KMS-11 (cell line): Measurements from ENCODE around the gene VPS26C.

Experiments
- H2AFZ ChIP-seq: fragments of 200-600 bp; sonication (generic); 2 replicates; pipeline ENCODE4 v1.6.1; 2016; ENCODE audit warnings: antibody characterized with exemption, mixed run types, low read depth
- H3K27ac ChIP-seq: fragments of 200-600 bp; sonication (generic); 2 replicates; pipeline ENCODE4 v1.6.1; 2016; ENCODE audit warnings: mild to moderate bottlenecking, mixed run types
- H3K27me3 ChIP-seq: fragments of 200-600 bp; sonication (generic); 2 replicates; pipeline ENCODE4 v1.6.1; 2017; ENCODE audit warnings: mild to moderate bottlenecking, low read depth, mixed run types, moderate library complexity; ENCODE audit not compliant: insufficient read depth
- H3K36me3 ChIP-seq: fragments of 200-600 bp; sonication (generic); 2 replicates; pipeline ENCODE4 v1.6.1; 2017; ENCODE audit warnings: mild to moderate bottlenecking, mixed run types; ENCODE audit not compliant: insufficient read depth
- H3K4me1 ChIP-seq: fragments of 200-600 bp; sonication (generic); 2 replicates; pipeline ENCODE4 v1.6.1; 2016; ENCODE audit warnings: mild to moderate bottlenecking, low read depth, mixed run types; ENCODE audit not compliant: poor library complexity, severe bottlenecking
- H3K4me2 ChIP-seq: fragments of 200-600 bp; sonication (generic); 2 replicates; pipeline ENCODE4 v1.7.0; 2016; ENCODE audit warnings: mild to moderate bottlenecking, mixed run types
- H3K4me3 ChIP-seq: fragments of 200-600 bp; sonication (generic); IDR thresholded peaks from 2 replicates; pipeline ENCODE4 v1.6.1; 2017; ENCODE audit warnings: low read depth, low read length, mixed read lengths; ENCODE audit not compliant: insufficient read depth
- H3K79me2 ChIP-seq: fragments of 200-600 bp; sonication (generic); 2 replicates; pipeline ENCODE4 v1.6.1; 2016; ENCODE audit warnings: low read depth, mixed run types; ENCODE audit not compliant: insufficient read depth
- H3K9ac ChIP-seq: fragments of 200-600 bp; sonication (generic); 2 replicates; pipeline ENCODE4 v1.6.1; 2016; ENCODE audit warnings: mild to moderate bottlenecking, mixed run types
- H4K20me1 ChIP-seq: fragments of 200-600 bp; sonication (generic); 2 replicates; pipeline ENCODE4 v1.6.1; 2016; ENCODE audit warnings: mild to moderate bottlenecking, mixed run types; ENCODE audit not compliant: insufficient read depth
- TF ChIP-seq, protein P1 (sequence below): fragments of 200-600 bp; sonication (generic); conservative IDR thresholded peaks from 2 replicates; pipeline ENCODE4 v1.6.1; 2017; ENCODE audit warnings: low read depth, mild to moderate bottlenecking, antibody characterized with exemption, low read length, moderate library complexity, mixed read lengths

The VPS26C gene

DNA sequence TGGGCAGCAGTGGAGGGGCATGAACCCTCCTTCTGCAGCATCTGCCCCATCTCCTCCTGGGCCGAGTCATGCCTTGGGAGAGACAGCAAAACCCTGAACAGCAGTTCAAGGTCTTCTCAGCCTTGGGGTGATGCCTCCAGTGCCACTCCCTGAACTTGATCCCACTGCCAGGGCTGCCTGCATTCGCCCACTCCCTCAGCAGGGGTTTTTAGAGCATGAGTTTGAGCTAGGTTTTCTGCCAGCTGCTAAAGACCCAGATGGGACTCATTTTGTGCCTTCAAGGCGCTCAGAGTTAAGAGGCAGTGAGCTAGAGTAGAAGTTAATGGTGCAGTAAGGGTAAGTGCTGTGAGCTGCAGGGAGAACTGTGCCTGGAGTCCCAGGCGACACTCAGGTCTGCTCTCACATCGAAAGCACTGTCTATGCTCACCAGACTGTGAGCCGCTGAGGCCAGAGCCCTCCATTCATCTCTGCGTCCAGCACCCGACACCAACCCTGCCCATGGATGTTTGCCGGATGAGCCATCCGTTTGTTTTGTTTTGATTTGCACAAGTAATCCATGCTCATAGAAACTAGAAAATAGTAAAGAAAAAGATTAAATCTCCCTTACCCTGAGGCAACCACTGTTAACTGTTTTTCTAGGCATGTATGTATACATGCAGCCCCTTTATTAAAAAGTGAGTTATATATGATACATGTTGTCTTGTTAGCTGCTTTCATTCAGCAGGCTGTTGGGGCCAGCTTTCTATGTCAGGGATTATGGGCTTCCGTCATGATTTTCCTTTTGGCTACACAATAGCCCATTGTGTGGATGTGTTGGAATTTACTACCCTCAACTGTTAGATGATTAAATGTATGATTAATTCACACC lies 67.8 kb downstream of the VPS26C start:
- no peaks in the 10 kb centered on the region for H3K27me3 ChIP-seq
- no peak overlapping the region for H3K27ac ChIP-seq
- H3K4me2 ChIP-seq: no peak overlapping the region
- no peaks in the 10 kb centered on the region for H4K20me1 ChIP-seq
- no peak overlapping the region for H2AFZ ChIP-seq
- H3K79me2 ChIP-seq: no peaks in the 10 kb centered on the region
- H3K36me3 ChIP-seq: no peaks in the 10 kb centered on the region; the same call in 1 of the 2 replicates
- TF ChIP-seq, protein P1, sequence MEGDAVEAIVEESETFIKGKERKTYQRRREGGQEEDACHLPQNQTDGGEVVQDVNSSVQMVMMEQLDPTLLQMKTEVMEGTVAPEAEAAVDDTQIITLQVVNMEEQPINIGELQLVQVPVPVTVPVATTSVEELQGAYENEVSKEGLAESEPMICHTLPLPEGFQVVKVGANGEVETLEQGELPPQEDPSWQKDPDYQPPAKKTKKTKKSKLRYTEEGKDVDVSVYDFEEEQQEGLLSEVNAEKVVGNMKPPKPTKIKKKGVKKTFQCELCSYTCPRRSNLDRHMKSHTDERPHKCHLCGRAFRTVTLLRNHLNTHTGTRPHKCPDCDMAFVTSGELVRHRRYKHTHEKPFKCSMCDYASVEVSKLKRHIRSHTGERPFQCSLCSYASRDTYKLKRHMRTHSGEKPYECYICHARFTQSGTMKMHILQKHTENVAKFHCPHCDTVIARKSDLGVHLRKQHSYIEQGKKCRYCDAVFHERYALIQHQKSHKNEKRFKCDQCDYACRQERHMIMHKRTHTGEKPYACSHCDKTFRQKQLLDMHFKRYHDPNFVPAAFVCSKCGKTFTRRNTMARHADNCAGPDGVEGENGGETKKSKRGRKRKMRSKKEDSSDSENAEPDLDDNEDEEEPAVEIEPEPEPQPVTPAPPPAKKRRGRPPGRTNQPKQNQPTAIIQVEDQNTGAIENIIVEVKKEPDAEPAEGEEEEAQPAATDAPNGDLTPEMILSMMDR: no peak
- H3K9ac ChIP-seq: no peak overlapping the region
- no peak overlapping the region for H3K4me3 ChIP-seq
- H3K4me1 ChIP-seq: no peaks in the 10 kb centered on the region

DNA sequence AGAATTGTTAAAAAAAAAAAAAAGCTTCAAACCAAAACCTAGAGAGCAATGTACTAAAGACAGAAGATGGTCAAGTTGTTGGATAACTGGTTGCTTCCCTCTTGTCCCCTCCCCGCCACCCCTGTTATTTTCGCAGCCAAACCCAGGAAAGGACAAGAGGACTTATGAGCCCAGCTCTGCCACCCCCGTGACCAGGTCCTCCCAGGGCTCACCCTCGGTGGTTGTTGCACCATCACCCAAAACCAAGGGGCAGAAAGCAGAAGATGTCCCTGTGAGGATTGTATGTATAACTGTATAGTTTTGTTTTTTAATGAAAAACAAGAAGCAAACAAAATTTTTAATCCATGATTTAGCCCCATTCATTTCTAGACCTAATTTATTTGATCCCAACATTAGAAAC lies 69.4 kb downstream of the VPS26C start:
- no peaks in the 10 kb centered on the region; the same call in 1 of the 2 replicates for H3K36me3 ChIP-seq

DNA sequence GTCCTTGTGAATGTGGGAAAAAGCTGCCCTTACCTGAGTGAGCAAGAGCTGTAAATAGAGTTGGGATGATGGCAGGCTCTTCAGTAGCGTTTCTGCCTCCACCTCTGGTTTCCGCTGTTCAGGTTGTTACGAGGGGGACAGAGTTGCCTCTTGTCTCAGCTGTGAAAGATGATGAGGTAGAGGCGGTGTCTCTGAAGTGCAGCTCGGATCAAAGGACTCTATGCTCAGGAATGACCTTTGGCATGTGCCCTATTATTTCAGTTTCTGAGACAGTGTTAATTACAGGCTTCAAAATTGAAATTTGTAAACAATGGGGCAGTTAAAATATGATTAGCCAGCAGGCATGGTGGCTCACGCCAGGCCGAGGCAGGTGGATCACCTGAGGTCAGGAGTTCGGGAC lies 70.3 kb downstream of the VPS26C start:
- Histone ChIP-seq H3K4me1 (no peaks in the 10 kb centered on the region), H3K79me2 (no peaks in the 10 kb centered on the region), H3K27ac (no peak overlapping the region), H3K4me3 (no peak overlapping the region), H2AFZ (no peak overlapping the region), H3K36me3 (no peaks in the 10 kb centered on the region), H3K27me3 (no peaks in the 10 kb centered on the region), H3K9ac (no peak overlapping the region), H3K4me2 (no peak overlapping the region), H4K20me1 (no peaks in the 10 kb centered on the region)
- TF ChIP-seq, protein P1: no peak

More for the DNA sequence above, 69.4 kb downstream of the VPS26C start:
- H2AFZ ChIP-seq: no peak overlapping the region
- H3K27ac ChIP-seq: no peak overlapping the region
- no peak overlapping the region for H3K9ac ChIP-seq
- no peak overlapping the region for H3K4me2 ChIP-seq
- TF ChIP-seq, protein P1: no peak
- H3K79me2 ChIP-seq: no peaks in the 10 kb centered on the region
- H3K4me3 ChIP-seq: no peak overlapping the region
- no peaks in the 10 kb centered on the region for H4K20me1 ChIP-seq
- no peaks in the 10 kb centered on the region for H3K27me3 ChIP-seq
- no peaks in the 10 kb centered on the region for H3K4me1 ChIP-seq

DNA sequence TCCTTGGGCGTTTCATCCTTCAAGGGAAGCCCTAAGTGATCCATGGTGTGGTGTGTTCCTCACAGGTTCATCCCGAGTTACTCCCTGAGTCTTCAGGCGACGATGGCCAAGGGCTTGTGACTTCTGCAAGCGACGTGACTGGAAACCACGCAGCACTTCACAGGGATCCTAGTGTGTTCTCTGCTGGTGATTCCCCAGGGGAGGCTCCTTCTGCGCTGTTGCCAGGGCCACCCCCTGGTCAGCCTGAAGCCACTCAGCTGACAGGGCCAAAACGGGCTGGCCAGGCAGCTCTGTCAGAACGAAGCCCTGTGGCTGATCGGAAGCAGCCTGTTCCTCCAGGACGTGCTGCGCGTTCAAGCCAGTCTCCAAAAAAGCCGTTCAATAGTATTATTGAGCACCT lies 71.5 kb downstream of the VPS26C start:
- H2AFZ ChIP-seq: no peak overlapping the region
- no peak overlapping the region for H3K4me3 ChIP-seq
- TF ChIP-seq, protein P1: no peak
- no peaks in the 10 kb centered on the region for H3K27me3 ChIP-seq
- H3K4me2 ChIP-seq: no peak overlapping the region
- no peak overlapping the region for H3K27ac ChIP-seq
- no peak overlapping the region for H3K9ac ChIP-seq
- no peaks in the 10 kb centered on the region for H3K36me3 ChIP-seq
- no peaks in the 10 kb centered on the region for H3K79me2 ChIP-seq
- no peaks in the 10 kb centered on the region for H3K4me1 ChIP-seq
- H4K20me1 ChIP-seq: no peaks in the 10 kb centered on the region
